Epithelial cell of esophagus (primary cell): ENCODE measurements around the gene LRRTM1.

Experiments used
- DNase-seq: peaks from one replicate; pipeline ENCODE4 v3.0.0; 2010; ENCODE audit warnings: low read depth
- H3K4me3 ChIP-seq: 2 replicates; pipeline ENCODE4 v1.5.1; 2011; ENCODE audit warnings: mild to moderate bottlenecking, low read length, control low read depth
- TF ChIP-seq, protein P1 (sequence below): IDR thresholded peaks from 2 replicates; pipeline ENCODE4 v1.5.1; 2011; ENCODE audit warnings: low read depth, mild to moderate bottlenecking, low read length, control low read depth, inconsistent platforms; ENCODE audit not compliant: insufficient read depth; ENCODE audit errors: missing control alignments

The LRRTM1 gene

DNA sequence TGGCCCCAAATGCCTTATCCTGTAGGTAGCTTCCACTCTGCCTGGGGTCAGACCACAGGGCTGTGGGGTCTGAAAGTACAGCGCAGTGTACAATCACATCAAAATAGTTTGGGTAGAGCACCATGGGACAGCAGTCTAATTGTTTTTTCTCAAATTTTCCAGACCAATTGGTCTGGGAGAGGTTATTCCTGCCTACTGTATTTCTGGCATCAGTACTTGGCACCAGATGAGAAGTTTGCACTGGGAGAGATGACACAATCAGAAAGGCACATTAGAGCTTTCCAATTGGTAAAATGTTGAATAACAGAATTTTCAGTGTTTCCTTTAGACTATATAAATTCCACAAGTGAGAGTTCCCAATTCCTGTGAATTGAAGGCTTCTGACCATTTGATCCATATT, 30.9 kb upstream of the LRRTM1 start:
- TF ChIP-seq, protein P1, sequence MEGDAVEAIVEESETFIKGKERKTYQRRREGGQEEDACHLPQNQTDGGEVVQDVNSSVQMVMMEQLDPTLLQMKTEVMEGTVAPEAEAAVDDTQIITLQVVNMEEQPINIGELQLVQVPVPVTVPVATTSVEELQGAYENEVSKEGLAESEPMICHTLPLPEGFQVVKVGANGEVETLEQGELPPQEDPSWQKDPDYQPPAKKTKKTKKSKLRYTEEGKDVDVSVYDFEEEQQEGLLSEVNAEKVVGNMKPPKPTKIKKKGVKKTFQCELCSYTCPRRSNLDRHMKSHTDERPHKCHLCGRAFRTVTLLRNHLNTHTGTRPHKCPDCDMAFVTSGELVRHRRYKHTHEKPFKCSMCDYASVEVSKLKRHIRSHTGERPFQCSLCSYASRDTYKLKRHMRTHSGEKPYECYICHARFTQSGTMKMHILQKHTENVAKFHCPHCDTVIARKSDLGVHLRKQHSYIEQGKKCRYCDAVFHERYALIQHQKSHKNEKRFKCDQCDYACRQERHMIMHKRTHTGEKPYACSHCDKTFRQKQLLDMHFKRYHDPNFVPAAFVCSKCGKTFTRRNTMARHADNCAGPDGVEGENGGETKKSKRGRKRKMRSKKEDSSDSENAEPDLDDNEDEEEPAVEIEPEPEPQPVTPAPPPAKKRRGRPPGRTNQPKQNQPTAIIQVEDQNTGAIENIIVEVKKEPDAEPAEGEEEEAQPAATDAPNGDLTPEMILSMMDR: no peak
- DNase-seq: no peak
- no peak overlapping the region for H3K4me3 ChIP-seq

DNA sequence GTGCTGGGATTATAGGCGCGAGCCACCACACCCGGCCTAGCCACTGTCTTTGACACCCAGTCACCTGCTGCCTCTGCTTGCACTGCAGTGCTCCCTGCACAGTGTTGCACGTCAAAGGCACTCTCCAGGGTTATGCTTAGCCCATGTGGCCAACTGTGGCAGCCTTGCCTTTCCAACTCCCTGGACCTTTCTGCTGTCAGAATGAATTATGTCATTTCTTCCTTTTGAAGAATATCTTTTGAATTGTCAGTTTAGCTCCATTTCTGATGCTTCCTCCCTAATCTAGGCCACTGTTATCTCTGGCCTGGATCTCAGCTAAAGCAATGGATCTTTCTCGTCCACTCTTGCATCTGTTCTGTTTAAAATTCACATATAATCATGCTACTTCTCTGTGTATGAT, 29.3 kb upstream of the LRRTM1 start:
- H3K4me3 ChIP-seq: no peak overlapping the region
- TF ChIP-seq, protein P1: no peak
- no peak for DNase-seq

DNA sequence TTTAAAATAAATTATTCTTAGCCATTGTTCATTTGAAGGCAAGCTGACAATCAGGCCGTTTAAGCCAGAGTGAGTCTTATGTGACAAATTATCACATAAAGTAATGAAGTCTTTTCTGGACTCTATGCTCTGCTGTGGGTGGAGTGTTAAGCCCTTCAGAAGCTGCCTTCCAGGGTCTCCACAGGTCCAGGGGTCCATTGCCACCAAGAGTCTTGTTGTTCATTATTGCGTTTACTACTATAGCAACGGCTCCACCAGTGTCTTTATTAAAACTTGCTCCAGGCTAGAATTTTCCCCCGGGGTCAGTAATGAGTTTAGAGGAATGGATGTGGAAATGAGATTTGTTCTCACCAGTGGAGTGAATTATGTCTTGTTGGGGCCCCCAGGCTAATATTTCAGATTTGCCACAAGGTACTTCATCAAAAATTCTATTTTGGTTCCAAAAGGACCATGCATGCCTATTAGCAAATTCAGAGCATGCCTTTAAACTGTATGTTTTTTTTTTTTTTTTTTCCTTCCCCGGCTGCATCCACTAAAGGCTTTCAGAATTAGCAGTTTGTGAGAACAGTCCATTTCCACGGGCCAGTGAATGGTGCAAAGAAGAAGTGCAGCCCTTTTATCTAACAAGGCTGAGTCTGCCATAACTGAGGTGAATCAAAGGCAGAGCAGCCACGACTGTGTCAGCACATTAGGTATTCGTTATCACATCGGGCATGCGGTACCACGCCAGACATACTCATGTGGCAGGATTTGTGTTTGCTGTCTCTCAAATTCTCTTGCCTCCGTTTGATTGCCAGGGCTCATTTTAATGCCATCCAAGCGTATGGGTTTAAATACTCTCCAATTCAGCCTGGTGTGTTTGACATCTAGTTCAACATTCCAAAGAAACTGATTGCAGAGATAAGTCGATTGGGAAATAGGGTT, 26.2 kb upstream of the LRRTM1 start:
- H3K4me3 ChIP-seq: no peak overlapping the region
- TF ChIP-seq, protein P1: no peak
- DNase-seq: no peak

DNA sequence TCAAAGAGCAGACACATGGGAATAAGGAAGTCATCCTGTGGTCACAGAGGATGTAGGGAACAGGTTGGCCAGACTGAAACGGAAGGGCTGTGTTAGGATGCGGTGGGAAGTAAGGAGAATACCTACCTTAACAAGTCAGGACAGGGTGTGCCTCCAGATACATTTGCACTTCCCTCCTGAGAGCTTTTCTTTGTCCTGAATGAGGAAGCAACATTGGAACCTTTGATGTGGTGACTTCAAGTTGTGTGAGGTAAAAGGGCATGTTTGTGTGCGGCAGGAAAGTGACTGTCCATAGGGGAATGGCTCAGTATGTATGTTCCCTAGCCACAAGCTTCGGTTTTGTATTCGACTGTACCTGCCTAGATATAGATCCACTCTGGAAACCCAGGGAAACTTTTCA, 24.9 kb upstream of the LRRTM1 start:
- DNase-seq: peak; percentile 13
- H3K4me3 ChIP-seq: no peak overlapping the region
- TF ChIP-seq, protein P1: no peak

DNA sequence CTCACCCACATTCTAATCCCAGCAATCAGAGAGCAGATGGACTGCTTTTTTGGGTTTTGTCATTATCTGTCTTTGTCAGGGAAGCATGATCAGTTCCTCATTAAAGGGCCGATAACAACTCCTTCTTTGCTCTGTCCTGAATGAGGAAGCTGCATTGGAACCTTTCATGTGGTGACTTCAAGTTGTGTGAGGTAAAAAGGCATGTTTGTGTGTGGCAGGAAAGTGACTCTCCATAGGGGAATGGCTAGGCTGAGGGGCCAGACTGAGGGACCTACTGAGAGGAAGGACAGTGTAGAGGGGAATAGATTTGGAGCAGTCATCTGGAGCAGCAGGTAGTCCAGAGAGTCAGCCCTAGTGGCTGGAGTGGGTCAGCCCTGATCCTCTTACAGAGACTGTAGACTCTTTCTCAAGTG, 23.6 kb upstream of the LRRTM1 start:
- H3K4me3 ChIP-seq: no peak overlapping the region
- no peak for DNase-seq
- TF ChIP-seq, protein P1: no peak

DNA sequence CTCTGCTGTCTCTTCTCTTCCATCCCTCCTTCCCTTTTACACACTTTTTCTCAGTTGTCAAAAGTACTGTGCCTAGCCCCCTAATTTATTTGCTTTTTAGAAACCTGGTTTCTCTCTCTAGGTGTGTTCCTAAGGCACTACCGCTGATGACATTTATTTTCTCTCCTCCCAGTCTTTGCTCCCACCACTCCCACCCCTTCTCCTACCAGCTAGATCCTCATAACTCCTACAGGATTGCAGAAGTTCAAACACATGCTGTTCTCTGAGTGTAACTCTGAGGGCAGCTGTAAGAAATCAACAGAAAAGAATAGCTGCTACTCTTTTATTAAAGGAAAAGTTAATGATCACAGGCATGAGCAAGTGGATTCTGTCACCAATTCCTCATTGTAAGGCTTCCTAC, 22.3 kb upstream of the LRRTM1 start:
- TF ChIP-seq, protein P1: no peak
- H3K4me3 ChIP-seq: no peak overlapping the region
- DNase-seq: no peak

DNA sequence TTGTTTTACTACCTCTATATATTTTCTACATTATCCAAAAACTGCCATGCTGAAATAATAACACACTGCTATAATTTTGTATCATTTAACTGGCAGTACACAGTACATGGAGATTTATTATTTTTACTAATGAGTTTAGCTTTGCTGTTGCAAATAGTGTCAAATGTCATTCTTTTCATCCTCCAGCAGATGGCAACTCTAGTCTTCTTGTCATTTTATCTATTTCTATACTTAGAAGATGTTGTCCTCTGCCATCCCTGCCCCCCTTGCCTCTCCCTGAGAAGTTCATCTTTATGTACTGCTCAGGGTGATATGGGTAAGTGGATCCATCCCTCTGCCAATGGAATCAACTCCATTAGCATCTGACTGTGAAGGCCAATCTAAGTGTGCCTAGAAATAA, 21.7 kb upstream of the LRRTM1 start:
- TF ChIP-seq, protein P1: peak; percentile 41
- DNase-seq: peak; percentile 55
- H3K4me3 ChIP-seq: no peak overlapping the region
